EL (cell line): Measurements from ENCODE around the gene GOLT1B.

ENCODE experiments used
- DNase-seq: peaks from one replicate; pipeline ENCODE4 v3.0.0-alpha.2; 2016

Gene GOLT1B

GRCh38 chr12:21526053-21526452, 24.5 kb downstream of the GOLT1B start, which contains the start of gene SPX:
SPX (plus strand) TSS chr12:21526296; CDS start chr12:21526473, 177 bp downstream.
- peak; percentile 38 for DNase-seq

DNA sequence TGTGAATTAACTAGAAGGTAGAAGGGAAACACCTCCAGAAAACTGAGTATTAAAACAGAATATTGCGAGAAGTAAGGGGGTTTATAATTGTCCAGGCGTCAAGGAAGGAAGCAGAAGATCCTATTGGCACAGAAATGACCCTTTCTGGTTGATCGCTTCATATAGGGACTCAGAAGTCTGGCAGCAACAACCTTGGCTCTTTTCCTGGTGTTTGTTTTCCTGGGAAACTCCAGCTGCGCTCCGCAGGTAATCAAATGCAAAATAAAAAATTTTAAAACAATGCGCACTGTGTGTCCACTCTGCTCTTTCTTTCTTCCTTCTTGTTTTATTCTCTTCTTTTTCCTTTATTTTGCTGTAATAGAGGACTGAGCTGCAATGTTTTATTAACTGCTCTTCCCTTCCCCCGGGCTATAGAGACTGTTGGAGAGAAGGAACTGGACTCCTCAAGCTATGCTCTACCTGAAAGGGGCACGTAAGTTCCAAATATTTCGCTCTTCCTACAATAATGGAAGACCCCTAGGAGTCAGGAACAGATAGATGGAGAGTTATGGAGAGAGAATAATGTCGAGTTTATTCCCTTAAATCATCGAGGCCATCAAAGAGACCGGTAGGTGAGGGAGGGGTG, 25.2 kb downstream of the GOLT1B start:
- no peak for DNase-seq

GRCh38 chr12:21527451-21528180, 26.0 kb downstream of the GOLT1B start:
- DNase-seq, result peak; percentile 76

DNA sequence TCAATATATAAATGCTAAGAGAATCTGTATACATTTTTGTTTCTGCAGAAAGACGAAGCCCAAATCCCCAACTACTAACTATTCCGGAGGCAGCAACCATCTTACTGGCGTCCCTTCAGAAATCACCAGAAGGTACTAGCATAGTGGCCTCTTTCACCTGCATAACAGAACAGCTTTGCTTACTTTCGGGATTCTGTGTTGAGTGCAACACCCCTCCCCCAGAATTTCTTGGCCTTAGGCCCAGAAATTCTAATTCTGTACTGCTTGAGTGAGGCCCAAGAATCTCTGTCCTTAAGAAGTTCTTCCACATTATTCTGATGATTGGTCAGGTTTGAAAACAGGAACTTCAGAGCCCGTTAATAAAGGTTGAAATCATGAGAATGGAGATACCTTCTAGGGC, 27.4 kb downstream of the GOLT1B start:
- DNase-seq, result no peak

DNA sequence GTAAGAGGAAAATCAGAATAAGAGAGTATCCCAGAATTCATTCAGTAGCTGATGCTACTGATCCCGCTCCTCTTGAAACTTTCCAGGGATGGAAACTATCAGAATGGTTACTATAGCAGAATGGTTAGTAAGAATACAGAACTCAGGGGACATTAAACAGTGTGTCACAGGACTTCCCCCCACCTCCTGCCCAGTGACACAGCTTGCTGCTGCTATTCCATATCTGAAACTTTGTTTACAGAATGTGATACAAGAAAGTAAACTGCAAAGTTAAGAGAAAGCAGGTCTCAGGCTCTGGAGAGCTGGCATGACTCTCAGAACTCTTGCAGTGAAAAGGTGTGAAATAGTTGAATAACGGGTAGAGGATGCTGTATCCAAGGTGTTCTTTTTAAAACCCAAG, 27.9 kb downstream of the GOLT1B start:
- no peak for DNase-seq

GRCh38 chr12:21538061-21538653, 36.6 kb downstream of the GOLT1B start:
- DNase-seq, result no peak

DNA sequence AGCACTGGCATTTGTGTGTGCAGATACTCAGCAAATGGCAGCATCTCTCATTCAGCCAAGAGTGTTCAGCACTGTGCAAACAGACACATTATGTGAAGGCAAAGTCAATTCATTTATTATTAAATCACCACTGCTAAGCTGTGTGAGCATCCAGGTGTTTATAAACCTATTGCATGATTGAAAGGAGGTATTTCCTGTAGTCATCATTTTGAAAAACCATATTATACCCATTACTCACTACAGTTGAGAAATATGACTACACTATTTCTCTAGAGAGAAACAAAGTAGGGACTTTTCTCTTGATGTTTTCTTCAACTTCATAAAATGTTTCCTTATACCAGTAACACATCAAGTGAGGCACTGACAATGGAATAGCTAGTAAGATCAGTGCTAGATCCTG, 38.2 kb downstream of the GOLT1B start:
- no peak for DNase-seq

GRCh38 chr12:21541773-21542172, 40.2 kb downstream of the GOLT1B start:
- no peak for DNase-seq

- DNase-seq, result no peak
Observed at GRCh38 chr12:21542403-21542802, 40.8 kb downstream of the GOLT1B start.

DNA sequence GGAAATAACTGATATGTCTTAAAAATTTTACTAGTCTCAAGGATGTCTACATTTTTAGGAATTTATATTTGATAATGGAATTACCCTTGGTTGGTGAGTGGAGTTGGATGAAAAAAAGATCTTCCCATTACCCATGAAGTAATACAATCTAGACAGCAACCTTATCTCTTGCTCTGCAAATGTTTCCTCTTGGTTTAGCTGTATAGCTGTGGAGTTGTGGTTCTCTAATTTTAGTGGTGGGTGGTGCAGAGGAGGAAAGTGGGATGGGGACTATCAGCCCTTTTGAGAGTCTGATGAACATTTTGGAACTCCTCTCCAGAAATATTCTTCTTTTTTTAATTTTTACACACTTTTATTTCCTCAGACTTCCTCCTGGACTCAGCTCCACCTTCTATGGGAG, 41.6 kb downstream of the GOLT1B start:
- no peak for DNase-seq

DNA sequence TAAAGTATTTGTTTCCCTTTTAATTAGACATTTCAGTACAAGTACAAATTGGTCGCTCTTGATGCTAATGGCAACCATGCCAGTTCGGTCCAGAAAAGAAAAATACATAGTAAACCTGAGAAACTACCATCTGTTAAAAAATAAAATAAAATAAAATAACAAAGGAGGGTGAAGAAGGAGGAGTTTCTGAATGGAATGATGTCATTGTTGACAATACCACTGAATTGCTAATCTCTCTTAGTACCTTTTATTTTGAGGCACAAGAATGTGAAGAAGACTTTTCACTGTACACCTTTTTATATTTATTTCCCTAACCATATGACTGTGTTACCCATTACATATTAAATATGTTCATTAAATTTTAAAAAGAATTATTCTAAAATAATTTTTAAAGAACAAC, 44.0 kb downstream of the GOLT1B start:
- no peak for DNase-seq

DNA sequence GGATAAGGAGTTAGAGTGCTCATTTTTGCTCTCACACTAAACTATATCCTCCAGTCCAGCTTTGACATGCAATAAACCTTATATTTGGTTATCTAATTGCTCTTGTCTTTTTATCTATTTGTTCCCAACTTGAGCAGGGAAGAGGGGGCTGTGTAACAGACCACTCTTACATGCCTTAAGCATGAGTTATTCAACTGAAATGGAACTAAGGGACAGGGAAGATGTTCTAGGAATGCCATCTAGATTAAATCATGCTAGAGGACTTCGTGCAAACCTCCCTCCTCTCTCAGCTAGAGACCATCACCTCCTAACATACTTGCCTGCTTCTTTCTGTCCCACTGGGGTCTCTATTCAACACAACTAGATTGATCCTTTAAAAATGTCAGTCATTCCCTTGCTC, 45.1 kb downstream of the GOLT1B start:
- DNase-seq, result peak; percentile 58

DNA sequence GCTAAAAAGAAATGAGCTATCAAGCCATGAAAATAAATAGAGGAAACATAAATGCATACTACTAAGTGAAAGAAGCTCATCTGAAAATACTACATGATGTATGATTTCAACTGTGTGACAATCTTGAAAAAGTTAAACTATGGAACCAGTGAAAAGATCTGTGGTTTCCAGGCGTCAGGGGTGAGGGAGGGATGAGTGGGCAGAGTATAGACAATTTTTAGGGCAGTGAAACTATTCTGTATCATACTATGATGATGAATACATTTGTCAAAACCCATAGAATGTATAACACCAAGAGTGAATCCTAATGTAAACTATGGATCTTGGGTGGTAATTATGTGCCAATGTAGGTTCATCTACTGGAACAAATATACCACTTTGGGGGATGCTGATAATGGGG, 45.8 kb downstream of the GOLT1B start:
- no peak for DNase-seq

GRCh38 chr12:21551841-21552465, 50.4 kb downstream of the GOLT1B start:
- no peak for DNase-seq

- no peak for DNase-seq
Observed at GRCh38 chr12:21552635-21553328, 51.2 kb downstream of the GOLT1B start.

DNA sequence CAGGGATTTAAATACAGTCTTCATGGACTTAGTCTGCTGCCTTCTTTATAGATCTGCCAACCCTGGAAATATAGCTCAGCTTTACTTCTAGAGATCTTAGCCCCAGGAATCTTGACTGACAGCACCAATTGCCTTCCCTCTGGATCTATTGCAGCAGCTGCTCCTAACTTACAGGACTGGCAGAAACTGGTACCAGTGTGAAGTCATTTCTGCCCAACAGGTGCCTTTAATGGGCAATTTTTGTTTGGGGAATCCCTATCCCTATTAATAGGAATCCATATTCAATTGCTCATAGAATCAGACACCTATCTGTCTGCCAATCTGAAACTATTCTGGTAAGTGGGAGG, 51.7 kb downstream of the GOLT1B start:
- no peak for DNase-seq

GRCh38 chr12:21558100-21558679, 56.6 kb downstream of the GOLT1B start:
- DNase-seq, result no peak

DNA sequence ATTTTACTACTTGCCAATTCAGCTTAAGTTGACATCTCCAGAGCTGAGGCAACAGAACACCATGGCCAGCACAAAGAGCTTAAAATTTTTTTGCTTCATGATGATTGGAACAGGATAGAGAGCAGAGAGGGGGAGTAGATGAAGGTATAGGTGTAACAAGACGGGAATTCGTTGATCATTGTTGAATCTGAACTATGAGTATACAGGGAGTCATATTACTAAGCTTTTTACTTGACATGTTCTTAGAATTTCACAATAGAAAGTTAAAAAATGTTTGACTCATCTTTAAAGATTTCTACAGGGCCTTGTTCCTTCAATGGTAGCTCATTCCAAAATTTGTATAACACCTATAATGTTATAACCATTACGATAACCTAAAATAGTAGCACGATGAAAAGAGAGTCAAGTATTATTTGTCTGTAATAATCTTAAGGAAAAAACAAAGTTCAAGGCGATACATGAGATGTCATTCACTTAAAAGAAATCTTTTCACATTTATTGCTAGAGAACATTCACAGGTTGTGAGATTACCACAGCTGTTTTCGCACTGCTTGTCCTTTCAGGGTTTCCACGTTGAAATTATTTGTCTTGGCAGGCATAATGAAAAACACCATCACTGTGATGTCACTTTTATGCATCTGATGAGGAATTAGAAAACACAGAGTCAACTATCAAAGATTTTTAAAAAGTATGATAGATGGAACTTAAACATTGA, 58.4 kb downstream of the GOLT1B start:
- peak; percentile 26 for DNase-seq

GRCh38 chr12:21561158-21561557, 59.6 kb downstream of the GOLT1B start:
- DNase-seq, result no peak

GRCh38 chr12:21562859-21563258, 61.3 kb downstream of the GOLT1B start:
- DNase-seq, result no peak

DNA sequence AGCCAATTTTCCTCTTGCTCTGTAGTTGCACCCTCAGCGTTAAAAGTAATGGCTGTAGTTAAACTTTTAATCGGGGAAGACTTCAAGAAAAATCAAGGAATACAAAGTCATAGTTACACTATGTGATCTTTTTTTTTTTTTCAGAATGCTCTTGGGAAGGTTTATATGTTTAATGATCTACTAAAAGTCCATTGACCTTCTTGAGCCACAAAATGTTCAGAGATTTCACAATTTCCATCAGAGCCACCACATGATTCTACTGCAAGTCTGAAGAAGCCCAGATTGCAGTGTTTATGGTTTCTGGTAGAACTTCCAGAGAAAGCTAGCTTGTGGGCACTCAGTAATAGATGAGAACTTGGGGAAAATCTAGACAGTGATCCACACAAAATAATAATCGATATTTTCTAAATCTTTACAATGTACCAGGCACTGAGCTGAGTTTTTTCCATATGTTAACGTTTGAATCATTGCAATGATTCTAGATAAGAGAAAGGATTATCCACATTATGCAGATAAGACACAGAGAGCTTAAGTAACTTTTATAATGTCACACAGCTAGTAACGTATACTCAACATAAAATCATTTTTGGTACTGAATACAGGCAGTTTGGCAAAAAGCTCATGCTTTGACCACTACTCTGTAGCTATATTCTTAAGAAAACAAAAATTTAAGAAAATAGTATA, 64.8 kb downstream of the GOLT1B start:
- DNase-seq, result no peak
